IMR-90 (cell line): ENCODE results near the gene LRRC37B. TPM values are rescaled to one million over a fixed set of nuclear protein-coding genes. Genes with fewer than 3 reads are reported as not detected.
A peak's percentile ranks its signal among the peaks of the same experiment; 100 is the strongest.

Experiments used
- ATAC-seq: fragments of 200-7000 bp; cut with Tn5 transposase; 2 replicates; pipeline ENCODE4 v1.9.1; 2020; ENCODE audit warnings: low read depth, mild to moderate bottlenecking, moderate library complexity
- BruUV-seq: library from RNA; stranded (reverse); fragments of 400-500 nt; replicated peaks from 2 replicates; lab custom pipeline; 2021; lab: Mats Ljungman, UMichigan
- CTCF ChIA-PET: fragments of 300-600 bp; formaldehyde crosslinking; extraction: SDS; loops from one replicate; lab custom pipeline; 2021; ENCODE audit warnings: antibody characterized with exemption; lab: Yijun Ruan, JAX
- POLR2A ChIA-PET: fragments of 300-600 bp; sonication (Branson Sonifier 250); formaldehyde crosslinking; loops from one replicate; lab custom pipeline; 2022; ENCODE audit warnings: antibody characterized with exemption; ENCODE audit not compliant: unreplicated experiment; lab: Charles Lee
- DNase-seq: peaks from one replicate; pipeline ENCODE4 v3.0.0; 2013
- H2AFZ ChIP-seq: replicated peaks from 2 replicates; pipeline ENCODE3; 2013; ENCODE audit warnings: low read length, mild to moderate bottlenecking; ENCODE audit not compliant: poor library complexity
- H2AK5ac ChIP-seq: 2 replicates; pipeline ENCODE4 v1.6.1; 2013; ENCODE audit warnings: low read depth, low read length, inconsistent platforms
- H2AK9ac ChIP-seq: replicated peaks from 2 replicates; pipeline ENCODE3; 2013; ENCODE audit warnings: mild to moderate bottlenecking, low read depth, low read length, moderate library complexity; ENCODE audit not compliant: poor library complexity
- H2BK120ac ChIP-seq: 2 replicates; pipeline ENCODE4 v1.6.1; 2013; ENCODE audit warnings: low read depth, low read length, inconsistent platforms
- H2BK15ac ChIP-seq: 3 replicates; pipeline ENCODE4 v1.6.1; 2013; ENCODE audit warnings: low read depth, low read length, inconsistent platforms
- H2BK20ac ChIP-seq: 2 replicates; pipeline ENCODE4 v1.6.1; 2013; ENCODE audit warnings: low read depth, mild to moderate bottlenecking, inconsistent platforms, low read length, moderate library complexity
- H2BK5ac ChIP-seq: 2 replicates; pipeline ENCODE4 v1.6.1; 2013; ENCODE audit warnings: mild to moderate bottlenecking, low read depth, low read length, inconsistent platforms; ENCODE audit not compliant: poor library complexity, severe bottlenecking
- H3K14ac ChIP-seq: replicated peaks from 2 replicates; pipeline ENCODE4 v1.6.1; 2013; ENCODE audit warnings: low read depth, low read length, inconsistent platforms
- H3K18ac ChIP-seq: 2 replicates; pipeline ENCODE4 v1.6.1; 2013; ENCODE audit warnings: low read depth, low read length, control low read depth
- H3K23ac ChIP-seq: 2 replicates; pipeline ENCODE4 v1.6.1; 2013; ENCODE audit warnings: low read depth, low read length, inconsistent platforms
- H3K27ac ChIP-seq: 2 replicates; pipeline ENCODE4 v1.5.1; 2013; ENCODE audit warnings: mild to moderate bottlenecking, control low read depth, low read length; ENCODE audit not compliant: insufficient read depth
- H3K27me3 ChIP-seq: 2 replicates; pipeline ENCODE4 v1.6.1; 2013; ENCODE audit warnings: low read length; ENCODE audit not compliant: control insufficient read depth, insufficient read depth
- H3K36me3 ChIP-seq: 2 replicates; pipeline ENCODE4 v1.6.1; 2013; ENCODE audit warnings: low read length, mixed read lengths; ENCODE audit not compliant: control insufficient read depth, insufficient read depth
- H3K4ac ChIP-seq: 2 replicates; pipeline ENCODE4 v1.6.1; 2013; ENCODE audit warnings: low read depth, low read length, inconsistent platforms
- H3K4me1 ChIP-seq: 2 replicates; pipeline ENCODE4 v1.6.1; 2013; ENCODE audit warnings: low read length, mixed read lengths; ENCODE audit not compliant: control insufficient read depth, insufficient read depth
- H3K4me2 ChIP-seq: 2 replicates; pipeline ENCODE4 v1.6.1; 2013; ENCODE audit warnings: low read depth, mild to moderate bottlenecking, control low read depth, low read length, moderate library complexity
- H3K4me3 ChIP-seq: 2 replicates; pipeline ENCODE4 v1.5.1; 2013; ENCODE audit warnings: low read depth, mild to moderate bottlenecking, control low read depth, low read length, moderate library complexity; ENCODE audit not compliant: insufficient read depth
- H3K56ac ChIP-seq: 2 replicates; pipeline ENCODE4 v1.6.1; 2013; ENCODE audit warnings: low read length, inconsistent platforms; ENCODE audit not compliant: insufficient read depth; ENCODE audit errors: extremely low read depth
- H3K79me1 ChIP-seq, 2 experiments: 2 replicates each; pipeline ENCODE4 v1.6.1; 2013; ENCODE audit warnings: low read length in 2 of 2, inconsistent platforms in 1 of 2, low read depth in 1 of 2
- H3K9ac ChIP-seq: 2 replicates; pipeline ENCODE4 v1.6.1; 2013; ENCODE audit warnings: low read depth, low read length, control low read depth
- H3K9me1 ChIP-seq: 2 replicates; pipeline ENCODE4 v1.6.1; 2013; ENCODE audit warnings: low read length, inconsistent platforms; ENCODE audit not compliant: insufficient read depth
- H3K9me3 ChIP-seq: 2 replicates; pipeline ENCODE4 v1.6.1; 2013; ENCODE audit warnings: low read length; ENCODE audit not compliant: control insufficient read depth, insufficient read depth
- H4K20me1 ChIP-seq: 2 replicates; pipeline ENCODE4 v1.6.1; 2013; ENCODE audit warnings: low read length, inconsistent platforms; ENCODE audit not compliant: insufficient read depth
- H4K5ac ChIP-seq: 2 replicates; pipeline ENCODE4 v1.6.1; 2013; ENCODE audit warnings: mild to moderate bottlenecking, low read depth, low read length, control low read depth
- H4K8ac ChIP-seq, 2 experiments: 2 replicates each; pipeline ENCODE4 v1.6.1; 2013; ENCODE audit warnings: low read depth in 2 of 2, low read length in 2 of 2, control low read depth in 1 of 2, inconsistent platforms in 1 of 2
- H4K91ac ChIP-seq: 2 replicates; pipeline ENCODE4 v1.6.1; 2013; ENCODE audit warnings: low read depth, low read length, inconsistent platforms; ENCODE audit not compliant: insufficient read depth
- CEBPB ChIP-seq: IDR thresholded peaks from 2 replicates; pipeline ENCODE4 v1.6.1; 2012; ENCODE audit warnings: low read depth, low read length, improper control_type of control experiment
- MAFK ChIP-seq: IDR thresholded peaks from 2 replicates; pipeline ENCODE4 v1.6.1; 2012; ENCODE audit warnings: low read depth, low read length, improper control_type of control experiment
- MAZ ChIP-seq: IDR thresholded peaks from 2 replicates; pipeline ENCODE4 v1.6.1; 2012; ENCODE audit warnings: low read depth, mild to moderate bottlenecking, low read length, improper control_type of control experiment, moderate library complexity, borderline replicate concordance
- MXI1 ChIP-seq: IDR thresholded peaks from 2 replicates; pipeline ENCODE4 v1.6.1; 2012; ENCODE audit warnings: low read depth, mild to moderate bottlenecking, low read length, moderate library complexity, borderline replicate concordance
- WGBS, 2 experiments: methylation state at CpG; one replicate each; pipeline versions ENCODE4 v1.1.5 to v1.1.7; 2013; ENCODE audit warnings: missing lambda C conversion rate in 2 of 2; ENCODE audit not compliant: insufficient read length in 1 of 2; ENCODE audit errors: extremely low coverage in 2 of 2; 5-methylcytosine and 5-hydroxymethylcytosine counted together
- dilution Hi-C: fragments of 300-500 bp; cut with HindIII; formaldehyde crosslinking; loops from one replicate; pipeline ENCODE4 v1.14.3; 2018; ENCODE audit warnings: low sequenced_read_pairs; ENCODE audit not compliant: unreplicated experiment
- in situ Hi-C: fragments of 300-500 bp; cut with MboI; formaldehyde crosslinking; loops from 3 replicates; pipeline ENCODE4 v1.14.3; 2019; ENCODE audit warnings: low sequenced_read_pairs, inconsistent platforms, mixed read lengths
- intact Hi-C: fragments of 100-400 bp; cut with micrococcal nuclease; formaldehyde crosslinking; loops from 2 replicates; pipeline ENCODE4 v1.10.0; 2022
- microRNA-seq, 2 experiments: library from miRNA; stranded (forward) in 1 of 2; unstranded in 1 of 2; fragments of 10-50 nt in 1 of 2; fragments of <30 nt in 1 of 2; gene quantifications in 1 of 2; microRNA quantifications in 1 of 2; one replicate each; pipeline versions ENCODE3 to v1.1.0; 2013 to 2020; ENCODE audit not compliant: insufficient read depth in 1 of 2, insufficient read length in 1 of 2, unreplicated experiment in 1 of 2
- polyA plus RNA-seq, 3 experiments: library from polyadenylated mRNA; depleted of rRNA; stranded (reverse); fragments of >200 nt; gene quantifications; 2 replicates each; pipeline ENCODE4 v1.2.3, GENCODE V29; 2012; ENCODE audit warnings: low replicate concordance in 1 of 3
- small RNA-seq, 5 experiments: library from RNA; depleted of rRNA; stranded (forward); fragments of <200 nt; gene quantifications; one replicate each; pipeline ENCODE3, GENCODE V24; 2012
- total RNA-seq: library from RNA; depleted of rRNA; stranded (reverse); fragments of >200 nt; gene quantifications from 2 replicates; pipeline ENCODE4 v1.2.3, GENCODE V29; 2012; rRNA removed

LRRC37B gene
- total and polyA plus RNA-seq, 2 of the 4 experiments (the other 2 are of a cell fraction) = 4.3 to 7.2 TPM

DNA sequence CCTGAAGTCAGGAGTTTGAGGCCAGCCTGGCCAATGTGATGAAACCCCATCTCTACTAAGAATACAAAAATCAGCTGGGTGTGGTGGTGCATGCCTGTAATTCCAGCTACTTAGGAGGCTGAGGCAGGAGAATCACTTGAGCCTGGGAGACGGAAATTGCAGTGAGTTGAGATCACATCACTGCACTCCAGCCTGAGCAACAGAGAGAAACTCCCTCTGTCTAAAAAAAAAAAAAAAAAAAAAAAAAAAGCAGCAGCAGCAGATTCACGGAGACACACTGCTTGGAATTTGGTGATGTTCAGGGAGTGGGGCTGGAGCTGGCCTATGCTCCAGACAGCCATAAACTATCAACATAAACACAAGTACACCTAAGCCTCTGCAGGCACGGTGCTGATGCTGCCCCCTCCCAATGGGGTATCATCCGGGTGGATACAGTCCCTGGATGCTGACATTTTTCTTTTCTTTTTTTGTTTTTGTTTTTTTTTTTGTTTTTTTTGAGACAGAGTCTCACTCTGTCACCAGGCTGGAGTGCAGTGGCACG is 95.5 kb downstream of the LRRC37B start:
- Histone ChIP-seq H3K27ac (no peak overlapping the region), H4K20me1 (no peaks in the 10 kb centered on the region), H3K4me2 (no peak overlapping the region), H4K91ac (no peak overlapping the region), H2BK15ac (no peak overlapping the region), H3K9me3 (no peaks in the 10 kb centered on the region), H3K14ac (no peak overlapping the region), H2AK5ac (no peak overlapping the region), H2AK9ac (no peak overlapping the region), H3K4ac (no peak overlapping the region), H2AFZ (peak overlapping the region; percentile 24), H2BK20ac (no peak overlapping the region), H2BK120ac (no peak overlapping the region), H3K27me3 (peaks cover 4% of the 10 kb centered on the region), H2BK5ac (no peak overlapping the region), H3K23ac (no peak overlapping the region), H4K5ac (no peak overlapping the region), H3K4me1 (no peaks in the 10 kb centered on the region), H3K9me1 (no peaks in the 10 kb centered on the region), H3K4me3 (no peak overlapping the region), H4K8ac (no peak overlapping the region), H3K36me3 (no peaks in the 10 kb centered on the region), H3K56ac (no peak overlapping the region), H3K9ac (no peak overlapping the region), H3K79me1 (no peaks in the 10 kb centered on the region), H3K18ac (no peak overlapping the region)
- dilution Hi-C loops (no loop called here), in situ Hi-C loops (no loop called here), intact Hi-C loops (loop anchor here (1.0 kb wide), 1 partner anchor 23 kb away; no protein-coding TSS in a partner anchor)
- BruUV-seq = no TSS peak
- ChIA-PET POLR2A (no interaction called here), CTCF (no interaction called here)
- DNase-seq (peak; percentile 26), ATAC-seq (peak; percentile 17)
- TF ChIP-seq MAFK = no peak
- no peak for TF ChIP-seq MAZ
- TF ChIP-seq CEBPB = no peak
- TF ChIP-seq MXI1 = no peak
- no CpG with 5 or more reads among the region's 5 CpGs for WGBS, 2 experiments

Small RNAs within 50 kb of the gene (microRNA-seq; reads per million reads assigned to microRNA genes)
- gene AC090616.4 (ENCODE audit: insufficient read depth, insufficient read length) (not detected), gene RNA5SP437 (ENCODE audit: insufficient read depth, insufficient read length) (not detected)

Small RNAs within 50 kb of the gene (small RNA-seq; reads per million reads assigned to genes)
- gene AC090616.4 = 0 reads per million in 5 experiments
- 0 reads per million in 5 experiments for gene RNA5SP437

Other genes with a start within 250 kb of the LRRC37B start
- 123 and 141 TPM in 2 replicates for gene COPRS, start 148.1 kb upstream of the LRRC37B start, total RNA-seq
- 95.3 and 115 TPM in 2 replicates for gene COPRS, start 148.1 kb upstream of the LRRC37B start, polyA plus RNA-seq (2012; rRNA removed)
- 29.9 and 53.3 TPM in 2 replicates for gene UTP6, start 105.7 kb upstream of the LRRC37B start, total RNA-seq
- gene UTP6, start 105.7 kb upstream of the LRRC37B start, polyA plus RNA-seq (2012; rRNA removed) = 24.4 and 32.4 TPM in 2 replicates
- 12.2 and 18.6 TPM in 2 replicates for gene SUZ12, start 70.4 kb upstream of the LRRC37B start, total RNA-seq
- 9.9 and 12.3 TPM in 2 replicates for gene SUZ12, start 70.4 kb upstream of the LRRC37B start, polyA plus RNA-seq (2012; rRNA removed)
- 27.4 and 40.5 TPM in 2 replicates for gene RHOT1, start 135.1 kb downstream of the LRRC37B start, total RNA-seq
- gene RHOT1, start 135.1 kb downstream of the LRRC37B start, polyA plus RNA-seq (2012; rRNA removed) = 23.7 and 27.6 TPM in 2 replicates